Renal cortical epithelial cell (primary cell): ENCODE data around the gene NINJ2. TPM values are rescaled to one million over a fixed set of nuclear protein-coding genes. Genes with fewer than 3 reads are reported as not detected.

Experiments
- DNase-seq: peaks from one replicate; pipeline ENCODE4 v3.0.0-alpha.2; 2011; ENCODE audit warnings: low read depth
- total RNA-seq: library from RNA; depleted of rRNA; stranded (reverse); fragments of >200 nt; gene quantifications from 2 replicates; pipeline ENCODE4 v1.2.3, GENCODE V29; 2014

Gene NINJ2
- total RNA-seq, 1 donor from 2014 or later, result 0.60 TPM

- peak; percentile 75 for DNase-seq
Measured at GRCh38 chr12:570435-570920, 92.8 kb downstream of the NINJ2 start.

GRCh38 chr12:569803-570434, 93.3 kb downstream of the NINJ2 start:
- peak; percentile 33 for DNase-seq

GRCh38 chr12:569091-569676, 94.1 kb downstream of the NINJ2 start:
- DNase-seq, result no peak

- no peak for DNase-seq
Measured at GRCh38 chr12:568486-568885, 94.8 kb downstream of the NINJ2 start.

- DNase-seq, result no peak
Measured at GRCh38 chr12:565589-566105, 97.6 kb downstream of the NINJ2 start.

- DNase-seq, result no peak
Measured at GRCh38 chr12:565161-565560, 98.1 kb downstream of the NINJ2 start.

GRCh38 chr12:563787-564298, 99.4 kb downstream of the NINJ2 start:
- no peak for DNase-seq

- no peak for DNase-seq
Measured at GRCh38 chr12:563250-563781, 99.9 kb downstream of the NINJ2 start.

GRCh38 chr12:562634-563033, 100.6 kb downstream of the NINJ2 start:
- no peak for DNase-seq

- DNase-seq, result no peak
Measured at GRCh38 chr12:561908-562593, 101.2 kb downstream of the NINJ2 start.

GRCh38 chr12:561391-561705, 101.9 kb downstream of the NINJ2 start:
- DNase-seq, result no peak

GRCh38 chr12:560691-561390, 102.4 kb downstream of the NINJ2 start:
- DNase-seq, result no peak

GRCh38 chr12:559906-560455, 103.3 kb downstream of the NINJ2 start:
- no peak for DNase-seq

- DNase-seq, result no peak
Measured at GRCh38 chr12:559208-559905, 103.9 kb downstream of the NINJ2 start.

GRCh38 chr12:558580-558979, 104.7 kb downstream of the NINJ2 start:
- DNase-seq, result no peak

- DNase-seq, result no peak
Measured at GRCh38 chr12:556498-556897, 106.7 kb downstream of the NINJ2 start.

- DNase-seq, result no peak
Measured at GRCh38 chr12:554001-554285, 109.3 kb downstream of the NINJ2 start.

- DNase-seq, result no peak
Measured at GRCh38 chr12:553216-554000, 109.8 kb downstream of the NINJ2 start.

- no peak for DNase-seq
Measured at GRCh38 chr12:552466-552865, 110.8 kb downstream of the NINJ2 start.

GRCh38 chr12:550473-551260, 112.6 kb downstream of the NINJ2 start:
- no peak for DNase-seq
